ENCODE data around the gene MORN3. TPM values are rescaled to one million over a fixed set of nuclear protein-coding genes. Genes with fewer than 3 reads are reported as not detected.
"Not testable (repeated sequence)": the region's sequence is repeated elsewhere in the genome, so short reads cannot be mapped to it uniquely, and the experiment has no call there.

The MORN3 gene
- total RNA-seq, 6 experiments from 2014 or later = 0.14 to 0.40 (median 0.23) TPM; not detected in 1

- Mint-ChIP-seq H3K27me3 (ENCODE audit: insufficient read depth) (peaks cover 7% of the 10 kb centered on the region), H3K27ac (peak overlapping the region; percentile 82), H3K36me3 (ENCODE audit: low read depth) (peaks cover 5% of the 10 kb centered on the region; the same call in 1 of the 2 replicates), H3K4me1 (ENCODE audit: low read depth) (peaks cover 41% of the 10 kb centered on the region), H3K4me3 (no peak overlapping the region), H3K9me3 (no peaks in the 10 kb centered on the region; the same call in 1 of the 2 replicates)
- DNase-seq = peak; percentile 83
- TF ChIP-seq CTCF (IDR thresholded peaks at IDR 0.05) = peak; percentile 49
These were observed 40.1 kb upstream of the MORN3 start for GRCh38 chr12:121709478-121709961.

- Mint-ChIP-seq H3K4me1 (ENCODE audit: low read depth) (peaks cover 37% of the 10 kb centered on the region), H3K27ac (peak overlapping the region; percentile 82)
- not testable (repeated sequence) for H3K36me3 Mint-ChIP-seq (ENCODE audit: low read depth); H3K4me3 Mint-ChIP-seq; DNase-seq; H3K27me3 Mint-ChIP-seq (ENCODE audit: insufficient read depth); H3K9me3 Mint-ChIP-seq
These were observed 39.6 kb upstream of the MORN3 start for GRCh38 chr12:121709064-121709424.

GRCh38 chr12:121708313-121709063 is 39.0 kb upstream of the MORN3 start:
- Mint-ChIP-seq H3K4me1 (ENCODE audit: low read depth) (peaks cover 32% of the 10 kb centered on the region), H3K9me3 (no peaks in the 10 kb centered on the region; the same call in 1 of the 2 replicates), H3K27me3 (ENCODE audit: insufficient read depth) (peaks cover 7% of the 10 kb centered on the region), H3K36me3 (ENCODE audit: low read depth) (no peaks in the 10 kb centered on the region), H3K4me3 (no peak overlapping the region), H3K27ac (no peak overlapping the region; the same call in 1 of the 2 replicates)
- no peak for TF ChIP-seq CTCF (IDR thresholded peaks at IDR 0.05)
- DNase-seq = no peak

- no peak overlapping the region for H3K4me3 Mint-ChIP-seq
- no peaks in the 10 kb centered on the region; the same call in 1 of the 2 replicates for H3K9me3 Mint-ChIP-seq
- peaks cover 8% of the 10 kb centered on the region for H3K27me3 Mint-ChIP-seq (ENCODE audit: insufficient read depth)
- no peak for DNase-seq
- H3K4me1 Mint-ChIP-seq (ENCODE audit: low read depth) = peaks cover 20% of the 10 kb centered on the region
- no peak overlapping the region for H3K27ac Mint-ChIP-seq
- TF ChIP-seq CTCF (IDR thresholded peaks at IDR 0.05) = no peak
- H3K36me3 Mint-ChIP-seq (ENCODE audit: low read depth) = no peaks in the 10 kb centered on the region
These were observed 36.1 kb upstream of the MORN3 start for GRCh38 chr12:121705514-121705913.

- Mint-ChIP-seq H3K27me3 (ENCODE audit: insufficient read depth) (peaks cover 1% of the 10 kb centered on the region; the same call in 1 of the 2 replicates), H3K27ac (no peak overlapping the region), H3K4me1 (ENCODE audit: low read depth) (no peaks in the 10 kb centered on the region), H3K36me3 (ENCODE audit: low read depth) (no peaks in the 10 kb centered on the region), H3K9me3 (no peaks in the 10 kb centered on the region), H3K4me3 (no peak overlapping the region)
- DNase-seq = no peak
- TF ChIP-seq CTCF (IDR thresholded peaks at IDR 0.05) = no peak
These were observed 33.5 kb upstream of the MORN3 start for GRCh38 chr12:121702944-121703343.

GRCh38 chr12:121701667-121702277 is 32.3 kb upstream of the MORN3 start:
- Mint-ChIP-seq H3K4me3 (no peak overlapping the region), H3K36me3 (ENCODE audit: low read depth) (no peaks in the 10 kb centered on the region), H3K27me3 (ENCODE audit: insufficient read depth) (peaks cover 1% of the 10 kb centered on the region; the same call in 1 of the 2 replicates), H3K27ac (no peak overlapping the region), H3K4me1 (ENCODE audit: low read depth) (no peaks in the 10 kb centered on the region), H3K9me3 (no peaks in the 10 kb centered on the region)
- no peak for DNase-seq
- no peak for TF ChIP-seq CTCF (IDR thresholded peaks at IDR 0.05)

GRCh38 chr12:121697861-121698260 is 28.4 kb upstream of the MORN3 start:
- H3K36me3 Mint-ChIP-seq (ENCODE audit: low read depth); H3K4me3 Mint-ChIP-seq; H3K27ac Mint-ChIP-seq; H3K9me3 Mint-ChIP-seq; H3K4me1 Mint-ChIP-seq (ENCODE audit: low read depth); DNase-seq; H3K27me3 Mint-ChIP-seq (ENCODE audit: insufficient read depth): not testable (repeated sequence)

Measured in HFFc6 (cell line).